Measurements from ENCODE around the gene LRPAP1.

- no peak for TF ChIP-seq CTCF (IDR thresholded peaks at IDR 0.05)
- TF ChIP-seq POLR2AphosphoS5 (IDR thresholded peaks at IDR 0.05), result no peak
- no peak for TF ChIP-seq EP300 (IDR thresholded peaks at IDR 0.05)
- TF ChIP-seq POLR2A (IDR thresholded peaks at IDR 0.05), result no peak
Observed at GRCh38 chr4:3472411-3473141, 59.6 kb downstream of the LRPAP1 start.

All from stomach (tissue), 4 donors.